ENCODE results near the gene CCL16.
A peak's percentile ranks its signal among the peaks of the same experiment; 100 is the strongest.
"Not testable (repeated sequence)": the region's sequence is repeated elsewhere in the genome, so short reads cannot be mapped to it uniquely, and the experiment has no call there.

CCL16 gene

DNA sequence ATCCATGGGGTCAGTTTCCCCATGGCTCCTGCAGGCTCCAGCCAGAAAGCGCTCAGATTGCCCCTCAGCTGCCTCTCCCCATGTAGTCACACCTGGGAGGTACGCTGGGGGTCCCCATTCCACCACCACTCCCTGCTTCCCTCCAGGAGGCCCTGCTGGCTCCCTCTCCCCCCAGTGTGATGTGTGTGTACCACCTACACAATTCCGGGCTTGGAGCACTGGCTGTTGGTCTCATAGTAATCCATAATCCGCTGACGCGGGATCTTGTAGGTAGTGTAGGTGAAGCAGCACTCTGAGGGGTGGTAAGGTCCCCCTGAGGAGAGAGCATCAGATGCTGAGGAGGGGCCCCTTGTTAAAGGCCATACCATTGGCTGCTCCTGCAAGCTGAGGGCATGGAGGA lies 2.8 kb upstream of the CCL16 start:
- DNase-seq = no peak

DNA sequence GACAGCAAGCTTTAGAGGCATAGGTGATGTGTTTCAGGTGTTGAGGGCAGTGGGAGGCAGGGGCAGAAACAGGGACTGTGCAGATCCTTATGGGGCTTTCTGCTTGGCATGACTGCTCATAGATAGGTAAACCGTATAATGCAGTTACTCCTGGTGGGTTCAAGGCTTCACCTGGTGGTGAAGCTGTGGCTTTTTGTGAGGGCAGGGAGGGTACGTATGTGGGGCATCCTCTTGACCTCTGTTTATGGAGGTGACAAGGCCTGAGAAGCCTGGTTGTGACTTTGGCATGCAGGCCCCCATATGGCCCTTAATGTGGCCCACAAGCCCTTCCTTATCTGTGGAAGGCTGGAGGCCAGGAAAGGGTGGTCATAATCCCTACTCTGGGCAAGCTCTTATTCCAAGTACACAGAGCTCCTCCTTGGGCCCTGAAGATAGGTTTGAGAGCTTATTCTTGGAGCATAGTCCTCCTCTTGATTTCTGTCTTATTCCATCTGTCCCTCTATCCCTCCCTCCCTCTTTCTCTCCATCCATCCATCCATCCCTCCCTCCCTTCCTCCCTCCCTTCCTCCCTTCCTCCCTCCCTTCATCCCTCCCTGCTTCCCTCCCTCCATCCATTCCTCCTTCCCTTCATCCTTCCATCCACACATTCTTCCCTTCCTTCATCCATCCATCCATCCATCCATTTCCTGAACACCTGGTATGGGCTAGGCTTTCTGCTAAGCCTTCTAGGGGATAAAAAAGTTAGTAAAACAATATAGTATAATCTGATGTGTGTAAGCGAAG lies 1.3 kb upstream of the CCL16 start:
- no peak for DNase-seq

DNA sequence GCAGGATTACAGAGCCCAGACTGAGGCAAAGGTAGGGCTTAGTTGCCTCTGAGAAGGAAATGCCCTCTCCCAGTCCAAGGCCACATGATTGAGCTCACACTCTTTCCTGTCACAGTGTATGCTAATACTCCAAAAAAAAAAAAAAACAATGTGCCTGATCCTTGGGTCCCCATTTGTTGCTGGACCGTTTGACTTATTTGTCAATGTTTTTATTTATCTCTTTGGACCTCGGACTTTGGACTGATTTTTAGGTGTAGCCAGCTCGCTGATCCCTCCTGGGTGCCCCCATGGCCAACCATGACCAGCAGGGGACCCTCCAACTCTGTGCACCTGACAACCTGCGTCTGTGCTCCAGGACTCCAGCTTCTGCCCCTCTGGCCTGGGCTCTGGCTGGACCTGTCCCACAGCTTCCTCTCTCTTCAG lies 622 bp upstream of the CCL16 start:
- DNase-seq = no peak

DNA sequence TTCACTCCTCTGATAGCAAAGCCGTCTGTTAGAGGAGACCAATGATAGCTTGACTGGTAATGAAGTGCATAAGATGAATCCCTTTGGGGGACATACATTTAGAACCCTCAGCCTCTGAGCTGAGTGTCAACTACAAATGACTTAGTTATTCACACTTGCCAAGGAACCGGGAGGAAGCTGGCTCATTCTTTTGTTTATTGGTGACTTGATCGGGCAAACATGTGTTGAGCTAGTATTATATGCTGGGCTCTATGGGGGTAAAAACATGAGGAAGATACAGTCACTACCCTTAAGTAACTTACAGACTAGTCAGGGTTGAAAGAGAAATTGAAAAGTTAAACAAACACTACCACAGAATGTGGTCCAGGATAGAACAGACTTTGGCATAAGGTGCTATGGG lies 3.0 kb downstream of the CCL16 start:
- DNase-seq = no peak

DNA sequence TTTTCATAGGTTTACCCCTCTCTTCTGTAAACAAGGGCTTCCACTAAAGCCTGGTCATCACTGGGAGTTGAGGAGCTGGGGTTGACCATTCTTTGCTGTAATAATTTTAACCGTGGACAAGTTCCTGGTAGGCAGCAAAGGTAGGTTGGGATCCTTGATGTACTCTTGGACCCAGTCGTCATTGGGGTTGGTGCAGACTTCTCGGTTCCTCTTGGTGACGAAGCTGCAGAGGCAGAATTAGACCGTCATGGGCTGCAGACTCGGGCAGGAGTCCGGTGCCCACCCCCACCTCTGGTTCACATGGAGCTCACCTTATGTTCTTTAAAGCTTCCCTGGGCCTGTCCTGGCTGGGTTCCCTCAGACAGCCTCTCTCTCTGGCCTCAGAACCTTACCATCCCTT lies 3.8 kb downstream of the CCL16 start:
- no peak for DNase-seq

DNA sequence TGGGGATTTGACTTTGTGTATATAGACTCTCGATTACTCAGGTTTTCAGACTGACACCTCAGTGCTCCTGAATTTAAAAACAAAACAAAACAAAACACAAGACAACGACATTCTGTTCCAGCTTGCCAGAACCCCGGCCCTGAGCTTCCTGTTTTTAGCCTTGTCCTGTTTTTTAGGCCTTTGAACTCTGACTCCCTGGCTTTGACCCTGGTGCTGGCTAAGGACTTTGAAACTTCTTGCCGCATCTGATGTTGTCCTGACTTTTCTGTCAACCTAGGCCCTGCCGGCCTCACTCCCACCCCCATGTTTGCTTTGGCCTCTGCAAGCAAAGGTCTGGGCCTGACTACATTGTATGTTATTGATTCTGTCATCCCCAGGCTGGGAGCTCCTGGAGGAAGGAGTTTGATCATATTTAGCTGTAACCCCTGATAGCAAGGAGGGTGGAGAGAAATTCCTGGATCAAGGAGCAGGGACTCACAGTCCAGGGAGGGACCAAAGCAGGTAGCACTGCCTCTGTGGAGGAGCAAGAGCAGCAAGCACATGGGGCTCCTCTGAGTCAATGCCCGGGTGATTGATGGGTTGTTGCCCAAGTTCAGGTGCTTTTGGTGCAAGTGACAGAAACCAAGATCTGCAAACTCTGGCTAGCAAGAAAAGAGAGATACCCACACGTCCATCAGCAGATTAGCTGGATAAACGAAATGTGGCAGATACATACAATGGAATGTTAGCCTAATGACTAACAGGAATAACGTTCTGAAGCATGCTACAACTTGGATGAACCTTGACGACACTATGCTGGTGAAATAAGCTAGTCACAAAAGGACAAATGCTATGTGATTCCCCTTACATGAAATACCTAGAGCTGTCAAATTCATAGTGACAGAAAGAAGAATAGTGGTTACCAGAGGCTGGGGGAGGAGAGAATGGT lies 7.7 kb downstream of the CCL16 start:
- no peak for DNase-seq

DNA sequence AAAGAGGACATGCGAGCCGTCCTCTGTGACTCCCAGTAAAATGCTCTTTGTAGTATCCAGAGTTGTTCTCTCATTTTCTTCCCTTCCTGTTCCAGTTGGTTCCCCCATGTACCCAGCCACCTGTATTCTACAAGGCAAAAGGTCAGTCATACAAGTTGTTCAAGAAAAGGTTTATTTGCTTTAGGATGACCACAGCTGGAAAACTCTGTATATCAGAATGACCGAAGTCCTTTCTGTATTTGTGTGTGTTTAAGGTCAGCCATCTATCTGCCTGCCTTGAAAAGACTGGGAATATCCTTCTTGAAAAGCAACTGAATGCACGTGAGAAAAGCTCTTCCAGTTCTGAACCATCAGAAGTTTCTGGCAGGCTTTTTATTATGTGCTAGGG lies 8.4 kb downstream of the CCL16 start:
- DNase-seq = no peak

DNA sequence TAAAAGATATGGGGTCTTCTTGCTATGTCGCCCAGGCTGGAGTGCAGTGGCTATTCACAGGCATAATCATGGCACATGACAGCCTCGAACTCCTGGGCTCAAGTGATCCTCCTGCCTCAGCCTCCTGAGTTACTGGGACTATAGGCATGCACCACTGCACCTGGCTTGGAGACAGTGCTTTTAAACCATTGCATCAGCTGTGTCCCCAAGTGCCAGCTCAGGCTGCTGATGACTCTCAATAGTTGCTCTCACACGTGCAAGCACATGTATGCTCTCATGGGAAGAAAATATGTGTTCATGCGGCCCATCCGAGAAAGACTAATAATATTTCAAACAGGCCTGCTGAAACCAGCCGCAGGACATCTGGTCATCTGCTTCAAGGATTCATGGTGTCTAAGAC lies 8.8 kb downstream of the CCL16 start:
- DNase-seq = no peak

DNA sequence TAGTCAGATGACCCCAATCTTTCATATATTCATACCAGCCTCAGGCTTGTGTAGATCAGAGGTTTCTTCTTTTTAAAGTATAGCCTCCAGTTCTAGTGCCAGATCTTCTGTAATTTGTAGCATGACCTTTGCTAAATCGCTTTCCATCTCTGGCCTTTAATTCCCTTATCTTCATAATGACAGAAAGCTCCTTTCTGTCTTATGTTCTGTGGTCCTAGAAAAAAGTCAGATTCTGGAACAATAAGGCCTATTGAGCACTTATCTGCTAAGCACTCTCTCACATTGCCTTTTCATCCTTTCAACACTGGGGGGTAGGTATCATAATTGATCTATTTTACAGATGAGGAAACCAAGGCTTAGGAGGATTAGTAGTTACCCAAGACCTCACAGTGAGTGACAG lies 9.2 kb downstream of the CCL16 start:
- no peak for DNase-seq

DNA sequence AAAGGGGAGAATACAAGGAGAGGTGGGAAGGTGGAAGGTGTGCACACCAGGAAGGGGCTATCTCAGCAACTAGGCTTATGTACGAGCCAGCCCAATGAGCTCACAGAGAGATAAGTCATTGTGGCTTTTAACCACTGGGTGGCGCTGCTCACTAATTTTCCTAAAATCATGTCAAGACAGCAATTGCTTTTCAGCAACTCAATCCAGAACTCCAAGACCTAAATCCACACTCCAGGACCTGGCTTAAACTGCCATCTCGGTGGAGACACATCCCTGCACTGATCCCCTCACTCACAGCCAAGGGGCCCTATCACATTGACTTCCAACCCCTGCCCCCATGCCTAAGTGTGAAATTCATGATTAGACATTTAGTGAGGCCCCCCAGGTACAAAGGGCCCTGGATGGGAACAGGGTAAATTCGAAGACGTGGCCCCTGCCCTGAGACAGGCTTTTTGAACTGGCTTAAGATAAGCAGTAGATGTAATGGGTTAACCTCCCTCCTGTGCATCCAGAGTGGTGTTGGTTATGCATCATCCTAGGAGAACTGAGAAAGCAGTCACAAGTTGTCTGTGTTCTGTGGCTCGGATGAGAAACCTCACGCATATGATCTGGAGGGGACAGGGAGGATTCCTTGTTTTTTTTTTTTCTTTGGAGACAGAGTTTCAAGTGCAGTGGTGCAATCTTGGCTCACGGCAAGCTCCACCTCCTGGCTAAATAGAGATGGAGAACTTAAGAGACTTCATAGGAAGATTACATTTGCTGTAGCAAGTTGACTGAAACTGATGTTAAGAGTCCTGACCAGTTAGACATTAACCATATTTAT lies 11.5 kb downstream of the CCL16 start:
- DNase-seq = peak; percentile 44 to 77

DNA sequence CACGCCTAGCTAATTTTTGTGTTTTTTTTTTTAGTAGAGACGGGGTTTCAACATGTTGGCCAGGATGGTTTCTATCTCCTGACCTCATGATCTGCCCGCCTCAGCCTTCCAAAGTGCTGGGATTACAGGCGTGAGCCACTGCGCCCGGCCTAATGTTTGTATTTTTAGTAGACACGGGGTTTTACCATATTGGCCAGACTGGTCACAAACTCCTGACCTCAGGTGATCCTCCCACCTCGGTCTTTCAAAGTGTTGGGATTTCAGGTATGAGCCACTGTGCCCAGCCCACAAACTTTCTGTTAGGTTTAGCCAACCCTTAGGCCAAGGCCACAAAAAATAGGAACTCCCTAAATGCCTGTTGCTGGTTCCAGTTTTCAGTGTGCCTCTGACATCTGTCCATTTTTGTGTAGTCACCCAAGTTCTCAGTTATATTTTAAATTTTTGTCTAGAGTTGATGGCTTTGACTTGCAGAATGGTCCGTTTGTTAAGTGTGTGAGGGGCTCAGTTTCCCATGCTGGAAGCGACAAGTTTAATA lies 12.7 kb downstream of the CCL16 start:
- DNase-seq = no peak

DNA sequence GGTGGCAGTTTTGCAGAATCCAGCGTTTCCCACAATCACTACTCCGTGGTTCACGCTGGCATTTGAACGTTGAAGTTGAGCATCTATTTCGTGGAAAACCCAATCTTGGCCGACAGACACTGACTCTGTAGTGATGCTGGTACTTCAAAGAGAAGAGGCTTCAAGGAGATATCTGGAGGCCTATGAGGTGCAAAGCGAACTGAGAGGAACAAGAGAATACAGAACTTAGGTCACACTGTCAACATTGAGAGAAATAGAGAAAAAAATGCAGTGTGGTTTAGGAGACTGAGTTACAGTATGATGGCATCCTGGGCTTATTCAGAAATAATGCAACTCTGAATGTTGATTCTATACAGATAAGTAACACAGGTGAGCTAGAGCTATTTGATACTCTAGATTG lies 16.0 kb downstream of the CCL16 start:
- no peak for DNase-seq

DNA sequence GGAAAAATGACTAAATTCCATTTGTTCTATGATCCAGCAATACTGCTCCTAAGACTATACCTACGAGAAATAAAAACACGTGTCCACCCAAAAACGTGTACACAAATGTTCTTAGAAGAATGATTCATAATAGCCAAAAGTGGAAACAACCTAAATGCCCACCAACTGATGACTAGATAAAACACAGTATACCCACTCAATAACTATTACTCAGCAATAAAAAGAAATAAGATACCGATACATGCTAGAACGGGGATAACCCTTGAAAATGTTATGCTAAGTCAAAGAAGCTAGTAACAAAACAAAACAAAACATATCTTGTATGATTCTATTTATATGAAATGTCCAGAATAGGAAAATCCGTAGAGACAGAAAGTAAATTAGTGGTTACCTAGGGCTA lies 17.6 kb downstream of the CCL16 start:
- DNase-seq = no peak

DNA sequence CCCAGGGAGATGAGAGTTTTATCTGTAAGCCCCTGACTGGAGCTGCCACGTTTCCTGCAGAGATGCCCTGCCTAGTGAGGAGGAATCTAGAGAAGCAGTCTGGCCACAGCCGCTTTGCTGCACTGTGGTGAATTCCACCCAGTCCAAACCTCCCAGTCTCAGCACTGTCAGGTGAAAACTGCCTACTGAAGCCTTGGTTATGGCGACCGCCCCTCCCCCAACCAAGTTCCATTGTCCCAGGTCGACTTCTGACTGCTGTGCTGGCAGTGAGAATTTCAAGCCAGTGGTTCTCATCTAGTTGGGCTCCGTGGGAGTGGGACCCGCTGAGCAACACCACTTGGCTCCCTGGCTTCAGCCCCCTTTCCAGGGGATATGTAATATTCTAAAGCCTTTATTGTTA lies 27.6 kb downstream of the CCL16 start:
- DNase-seq = no peak

DNA sequence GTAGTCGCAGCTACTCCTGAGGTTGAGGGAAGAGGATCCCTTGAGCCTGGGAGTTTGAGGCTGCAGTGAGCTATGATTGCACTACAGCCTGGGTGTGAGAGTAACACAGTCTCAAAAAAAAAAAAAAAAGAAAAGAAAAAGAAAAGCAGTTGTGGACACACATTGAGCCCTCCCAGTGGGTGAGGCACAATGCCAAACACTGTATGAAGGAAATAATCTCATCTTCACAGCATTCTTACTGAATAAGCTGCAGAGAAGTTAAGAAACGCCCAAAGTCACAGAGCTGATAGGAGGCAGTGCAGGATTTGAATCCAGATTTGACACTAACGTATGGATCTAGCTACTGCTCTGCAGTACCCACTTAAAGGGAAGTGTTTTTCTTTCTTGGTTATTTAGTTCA lies 31.9 kb downstream of the CCL16 start:
- DNase-seq = no peak

DNA sequence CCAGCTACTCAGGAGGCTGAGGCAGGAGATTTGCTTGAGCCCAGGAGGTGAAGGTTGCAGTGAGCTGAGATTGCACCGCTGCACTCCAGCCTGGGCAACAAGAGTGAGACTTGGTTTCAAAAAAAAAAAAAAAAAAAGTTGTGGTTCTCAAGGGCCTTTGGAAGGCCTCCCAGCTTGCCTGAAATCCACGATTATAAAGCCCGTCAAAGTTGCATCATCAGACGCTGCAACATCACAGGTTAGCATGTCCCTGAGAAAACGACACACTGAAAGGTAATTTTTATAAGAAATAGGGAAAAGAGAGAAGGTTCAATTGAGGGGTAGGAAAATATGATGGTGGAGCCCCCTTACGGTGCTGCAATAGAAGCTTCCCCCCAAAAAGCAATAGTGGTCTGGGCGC lies 33.2 kb downstream of the CCL16 start:
- no peak for DNase-seq

DNA sequence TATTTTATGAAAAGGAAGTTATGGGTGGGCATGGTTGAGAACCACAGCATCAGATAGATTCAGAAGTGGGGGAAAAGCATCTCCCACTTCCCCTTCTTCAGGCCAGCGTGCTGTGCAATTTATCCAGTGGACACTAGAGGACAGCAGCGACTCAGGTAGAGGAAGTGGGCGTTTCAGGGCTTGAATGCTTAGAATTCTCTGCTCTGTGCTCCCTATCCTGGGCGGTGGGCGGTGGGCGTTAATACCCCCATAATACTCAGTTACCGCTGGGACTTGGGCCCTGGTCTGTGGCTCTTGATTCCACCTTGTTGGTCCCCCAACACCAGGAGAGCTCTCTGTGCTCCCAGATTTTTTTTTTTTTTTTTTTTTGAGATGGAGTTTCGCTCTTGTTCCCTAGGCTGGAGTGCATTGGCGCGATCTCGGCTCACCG lies 34.1 kb downstream of the CCL16 start:
- peak; percentile 18 to 50 for DNase-seq

DNA sequence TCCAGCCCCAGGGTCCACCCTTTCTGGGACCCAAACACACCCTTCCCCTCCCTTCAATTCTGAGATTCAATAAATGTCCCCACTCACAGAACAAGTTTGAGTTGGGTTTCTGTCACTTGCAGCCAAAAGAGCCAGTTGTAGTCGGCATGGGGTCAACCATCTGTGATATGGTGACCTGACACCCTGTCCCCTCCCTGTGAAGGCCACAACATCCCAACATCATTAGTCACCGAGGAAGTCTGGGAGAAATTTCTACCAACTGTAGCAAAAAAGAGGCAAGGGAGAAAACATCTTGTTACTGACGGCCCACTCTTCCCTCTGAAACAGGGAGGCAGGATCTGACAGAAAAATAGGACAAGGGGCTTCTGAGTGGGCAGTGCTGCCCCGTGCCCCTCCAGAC lies 37.1 kb downstream of the CCL16 start:
- no peak for DNase-seq

DNA sequence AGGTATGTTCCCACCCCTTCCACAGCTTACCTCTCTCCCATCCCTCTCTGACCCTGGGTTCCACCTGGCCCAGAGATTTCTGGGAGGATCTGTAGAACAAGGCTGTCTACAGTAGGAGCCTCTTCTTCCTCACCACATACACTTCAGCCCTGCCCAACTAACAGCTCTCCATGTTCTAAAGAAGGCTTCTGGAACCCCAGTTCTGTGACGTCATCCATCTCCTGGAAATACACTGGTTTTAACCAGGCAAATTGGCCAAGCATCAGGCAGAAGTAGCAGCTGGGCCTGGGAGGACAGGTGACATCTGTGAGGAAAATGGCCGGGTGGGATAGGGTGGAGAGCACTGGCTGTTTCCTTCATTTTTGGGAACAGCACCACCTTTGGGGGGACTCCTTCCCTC lies 37.8 kb downstream of the CCL16 start, which contains the start of gene LYZL6:
TSS of gene LYZL6 (minus strand) at position 177 of the 400 bp plus-strand sequence. CDS start 4,357 bp downstream, outside the sequence.
- DNase-seq = no peak

DNA sequence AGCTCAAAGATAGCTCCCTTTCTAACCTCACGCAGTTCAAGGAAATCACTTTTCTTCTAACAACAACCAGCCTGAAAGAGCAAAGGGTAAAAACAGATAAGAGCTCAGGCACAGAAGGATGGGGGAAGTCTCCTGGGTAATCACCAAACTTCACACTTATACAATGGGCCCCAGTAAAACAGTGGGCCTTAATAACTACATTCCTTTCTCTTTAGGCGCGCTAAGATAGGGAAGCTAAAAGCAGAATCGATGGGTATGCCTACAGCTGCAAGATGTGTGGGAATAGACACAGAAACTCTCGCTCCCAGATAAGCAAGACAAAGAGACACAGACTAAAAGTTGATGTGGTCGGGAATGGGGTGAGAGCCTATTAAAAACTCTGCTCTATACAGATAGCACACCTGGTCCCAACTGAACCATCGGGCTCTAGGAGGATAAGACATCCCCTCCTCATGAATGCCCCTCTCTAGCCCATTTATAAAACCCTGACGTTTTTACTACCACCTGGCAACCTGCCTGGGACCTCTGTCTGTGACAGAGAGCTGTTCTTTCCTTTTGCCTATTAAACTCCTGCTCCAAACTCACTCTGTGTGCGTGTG lies 38.6 kb downstream of the CCL16 start:
- no peak for DNase-seq

DNA sequence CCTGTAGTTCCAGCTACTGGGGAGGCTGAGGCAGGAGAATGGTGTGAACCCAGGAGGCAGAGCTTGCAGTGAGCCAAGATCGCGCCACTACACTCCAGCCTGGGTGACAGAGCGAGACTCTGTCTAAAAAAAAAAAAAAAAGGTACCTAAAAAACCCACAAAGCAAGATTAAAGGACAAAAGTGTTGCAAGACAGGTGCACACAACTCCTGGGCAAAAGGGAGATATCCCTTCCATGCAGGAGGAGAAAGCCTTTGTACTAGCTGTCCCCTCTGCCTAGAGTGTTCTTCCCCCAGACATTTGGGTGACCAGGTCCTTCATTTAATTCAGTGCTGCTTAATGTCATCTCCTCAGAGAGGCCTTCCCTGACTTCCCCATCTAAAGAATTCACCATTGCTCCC lies 42.8 kb downstream of the CCL16 start:
- not testable (repeated sequence) for DNase-seq

DNA sequence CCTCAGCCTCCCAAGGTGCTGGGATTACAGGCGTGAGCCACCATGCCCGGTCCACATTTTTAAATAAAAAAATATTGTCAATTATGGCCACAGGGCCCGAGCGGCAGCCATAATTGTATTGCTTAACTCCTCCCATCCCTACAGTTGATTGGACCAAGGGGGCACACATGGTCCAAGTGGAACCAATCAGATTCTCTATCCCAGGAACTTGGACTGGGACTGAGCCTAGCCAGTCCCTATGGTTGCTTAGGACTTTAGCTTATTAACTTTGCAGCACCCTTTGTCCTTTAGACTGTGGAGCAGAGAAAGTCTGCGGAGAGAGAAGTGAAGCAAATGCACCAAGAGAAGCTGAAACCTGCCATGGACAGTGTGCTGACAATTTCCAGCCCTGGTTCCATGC lies 45.2 kb downstream of the CCL16 start:
- DNase-seq = no peak

Data from NCI-H1930 (cell line).